GM12878 (cell line): ENCODE data around the gene LIPE. TPM values are rescaled to one million over a fixed set of nuclear protein-coding genes. Genes with fewer than 3 reads are reported as not detected.

ENCODE experiments used
- ATAC-seq: fragments of 200-7000 bp; cut with Tn5 transposase; 3 replicates; pipeline ENCODE4 v1.9.1; 2020; ENCODE audit warnings: mild to moderate bottlenecking, moderate library complexity
- BruUV-seq: library from RNA; stranded (reverse); fragments of 400-500 nt; replicated peaks from 2 replicates; lab custom pipeline; 2021; lab: Mats Ljungman, UMichigan
- CTCF ChIA-PET: fragments of 300-600 bp; sonication (Branson Sonifier 250); formaldehyde crosslinking; extraction: SDS; loops from one replicate; lab custom pipeline; 2021; ENCODE audit warnings: inconsistent platforms; lab: Yijun Ruan, JAX
- POLR2A ChIA-PET: fragments of 350-600 bp; formaldehyde crosslinking; extraction: SDS; loops from one replicate; lab custom pipeline; 2021; ENCODE audit warnings: inconsistent platforms; lab: Charles Lee
- RAD21 ChIA-PET: fragments of 300-600 bp; sonication (Branson Sonifier 250); formaldehyde crosslinking; loops from one replicate; lab custom pipeline; 2023; ENCODE audit warnings: antibody characterized with exemption; ENCODE audit not compliant: unreplicated experiment; lab: Charles Lee
- SMC1A ChIA-PET: fragments of 300-600 bp; sonication (Branson Sonifier 250); formaldehyde crosslinking; loops from one replicate; lab custom pipeline; 2023; ENCODE audit not compliant: unreplicated experiment, uncharacterized antibody; lab: Charles Lee
- DNase-seq: peaks from one replicate; pipeline ENCODE4 v3.0.0-alpha.2; 2011; ENCODE audit warnings: low read depth, low spot score
- FAIRE-seq: peaks from 3 replicates; lab custom pipeline; 2011; peaks lifted over from hg19 to GRCh38; lab: Jason Lieb, UNC
- H2AFZ ChIP-seq: 2 replicates; pipeline ENCODE4 v1.6.0; 2011; ENCODE audit warnings: low read depth, low read length, control low read depth; ENCODE audit not compliant: control insufficient read depth
- H3K27ac ChIP-seq: 2 replicates; pipeline ENCODE4 v1.5.1; 2011; ENCODE audit warnings: control low read depth; ENCODE audit not compliant: control insufficient read depth, insufficient read depth
- H3K27me3 ChIP-seq, 2 experiments: replicated peaks in 1 of 2; 2 replicates each; pipeline versions ENCODE4 v1.6.0 to v1.6.1; 2011; ENCODE audit warnings: low read length in 1 of 2; ENCODE audit not compliant: control insufficient read depth in 2 of 2, insufficient read depth in 2 of 2
- H3K36me3 ChIP-seq, 2 experiments: 2 replicates each; pipeline ENCODE4 v1.5.1; 2011; ENCODE audit warnings: low read length in 1 of 2; ENCODE audit not compliant: control insufficient read depth in 2 of 2, insufficient read depth in 2 of 2
- H3K4me1 ChIP-seq: 2 replicates; pipeline ENCODE4 v1.6.1; 2011; ENCODE audit warnings: mild to moderate bottlenecking, low read length, moderate library complexity, mixed read lengths; ENCODE audit not compliant: control insufficient read depth, insufficient read depth
- H3K4me2 ChIP-seq: 2 replicates; pipeline ENCODE4 v1.6.0; 2011; ENCODE audit warnings: control low read depth; ENCODE audit not compliant: control insufficient read depth, insufficient read depth
- H3K4me3 ChIP-seq: fragments of 200-600 bp; sonication (generic); 2 replicates; pipeline ENCODE4 v1.5.1; 2016
- H3K79me2 ChIP-seq: 2 replicates; pipeline ENCODE4 v1.6.0; 2011; ENCODE audit warnings: low read length; ENCODE audit not compliant: control insufficient read depth, insufficient read depth
- H3K9ac ChIP-seq: 2 replicates; pipeline ENCODE4 v1.8.0; 2011; ENCODE audit warnings: low read length, control low read depth, mixed read lengths; ENCODE audit not compliant: control insufficient read depth, insufficient read depth
- H3K9me3 ChIP-seq: replicated peaks from 3 replicates; pipeline ENCODE4 v1.5.1; 2011; ENCODE audit warnings: mild to moderate bottlenecking, low read length; ENCODE audit not compliant: control insufficient read depth, insufficient read depth
- H4K20me1 ChIP-seq: 2 replicates; pipeline ENCODE4 v1.6.0; 2011; ENCODE audit not compliant: control insufficient read depth, insufficient read depth
- CBX3 ChIP-seq: fragments of 200-600 bp; sonication (generic); IDR thresholded peaks from 2 replicates; pipeline ENCODE4 v1.6.1; 2016; ENCODE audit warnings: low read depth, borderline replicate concordance
- EGR1 ChIP-seq, 2 experiments: IDR thresholded peaks; 1 replicate in 1 of 2; 2 replicates in 1 of 2; pipeline ENCODE4 v1.6.1; 2011 to 2012; ENCODE audit warnings: low read depth in 2 of 2, low read length in 2 of 2, borderline replicate concordance in 1 of 2, mild to moderate bottlenecking in 1 of 2, moderate library complexity in 1 of 2
- MAX ChIP-seq: IDR thresholded peaks from 2 replicates; pipeline ENCODE4 v1.6.1; 2012; ENCODE audit warnings: low read depth, low read length, improper control_type of control experiment
- NBN ChIP-seq: fragments of 450-650 bp; IDR thresholded peaks from 2 replicates; pipeline ENCODE4 v1.6.1; 2016
- NR2F1 ChIP-seq: fragments of 450-650 bp; conservative IDR thresholded peaks from 2 replicates; pipeline ENCODE4 v1.6.1; 2017; ENCODE audit warnings: mild to moderate bottlenecking
- RFX5 ChIP-seq: IDR thresholded peaks from 2 replicates; pipeline ENCODE4 v1.6.1; 2011; ENCODE audit warnings: low read depth, low read length, improper control_type of control experiment
- SIX5 ChIP-seq: IDR thresholded peaks from 2 replicates; pipeline ENCODE4 v1.6.1; 2011; ENCODE audit warnings: mild to moderate bottlenecking, low read depth, low read length, moderate library complexity; ENCODE audit not compliant: severe bottlenecking
- SREBF1 ChIP-seq: IDR thresholded peaks from 2 replicates; pipeline ENCODE4 v1.6.1; 2012; ENCODE audit warnings: mild to moderate bottlenecking, low read length
- WGBS: methylation state at CpG from one replicate; pipeline ENCODE4 v1.1.6; 2016; ENCODE audit warnings: low lambda C conversion rate; ENCODE audit not compliant: insufficient replicate concordance, insufficient coverage; ENCODE audit errors: missing lambda C conversion rate; 5-methylcytosine and 5-hydroxymethylcytosine counted together
- in situ Hi-C: fragments of 300-500 bp; cut with MboI; formaldehyde crosslinking; loops from 9 replicates; pipeline ENCODE4 v1.14.3; 2018; ENCODE audit warnings: mixed read lengths
- intact Hi-C: fragments of 100-400 bp; cut with micrococcal nuclease; formaldehyde crosslinking; loops from one replicate; pipeline ENCODE4 v1.14.2; 2022; ENCODE audit not compliant: unreplicated experiment
- polyA plus RNA-seq, 11 experiments: library from polyadenylated mRNA; depleted of rRNA in 4 of 11; unstranded in 6 of 11; stranded (reverse) in 5 of 11; fragments of >200 nt; fragmentation: Nextera tagmentation in 4 of 11; fragmentation: Illumina TruSeq in 1 of 11; extraction: Ambion mirVana in 4 of 11; extraction: Trizol in 1 of 11; gene quantifications; 1 replicate in 1 of 11; 2 replicates in 10 of 11; pipeline versions ENCODE4 v1.2.1 to v1.2.3, GENCODE V29; 2011 to 2016; ENCODE audit warnings: inconsistent platforms in 2 of 11, missing spikeins in 2 of 11, low read depth in 1 of 11
- total RNA-seq, 4 experiments: library from RNA; depleted of rRNA in 3 of 4; stranded (reverse); fragments of >200 nt in 3 of 4; fragmentation: Illumina TruSeq in 1 of 4; extraction: Trizol in 1 of 4; gene quantifications; 2 replicates each; pipeline versions ENCODE4 v1.2.1 to v1.2.3, GENCODE V29; 2013 to 2021

LIPE gene
- total and polyA plus RNA-seq, 10 of the 15 experiments (the other 5 are each of a cell fraction or from before 2014, with no cell fraction given) = 0.02 to 33.3 (median 9.5) TPM

DNA sequence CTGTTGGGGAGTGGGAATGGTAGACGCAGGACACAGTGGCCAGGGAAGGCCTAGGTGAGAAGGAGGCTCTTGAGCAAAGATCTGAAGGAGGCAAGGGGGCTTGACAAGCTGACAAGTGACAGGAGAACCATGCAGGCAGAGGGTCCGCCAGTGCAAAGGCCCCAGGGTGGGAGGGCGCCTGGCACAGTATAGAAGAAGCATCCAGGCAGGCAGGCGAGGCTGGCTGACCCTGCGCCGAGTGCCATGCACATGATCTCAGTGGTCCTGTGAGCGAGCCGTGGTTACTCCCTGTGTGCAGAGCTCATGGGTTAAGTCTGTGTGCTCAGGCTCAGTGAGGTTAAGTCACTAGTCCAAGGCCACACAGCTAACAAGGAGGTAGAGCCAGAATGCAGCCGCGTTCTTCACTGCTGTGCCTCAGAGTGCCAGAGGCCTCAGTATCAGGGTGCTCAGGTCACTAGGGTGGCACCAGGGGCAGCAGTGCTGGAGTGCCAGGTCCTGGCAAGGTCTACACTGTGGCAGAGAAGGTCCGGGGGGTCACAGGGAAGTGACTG, 52.3 kb downstream of the LIPE start:
- H3K36me3 ChIP-seq = no peaks in the 10 kb centered on the region
- ATAC-seq (no peak), FAIRE-seq (no peak), DNase-seq (no peak)
- no peaks in the 10 kb centered on the region for H4K20me1 ChIP-seq
- POLR2A ChIA-PET = no interaction called here
- intact Hi-C loops = no loop called here
- BruUV-seq = no TSS peak
- CTCF ChIA-PET = no interaction called here
- WGBS = 80% methylated on average over 11 of the region's 11 CpGs
- SMC1A ChIA-PET = no interaction called here
- no peak overlapping the region for H3K27ac ChIP-seq
- no peak overlapping the region for H3K4me3 ChIP-seq
- in situ Hi-C loops = no loop called here
- no peaks in the 10 kb centered on the region for H3K79me2 ChIP-seq
- RAD21 ChIA-PET = no interaction called here
- no peak overlapping the region for H3K9ac ChIP-seq
- no peaks in the 10 kb centered on the region for H3K9me3 ChIP-seq
- 0 out of 2 replicates have a peak, but pooled peaks cover 3% of the 10 kb centered on the region for H3K4me1 ChIP-seq
- no peaks in the 10 kb centered on the region for H3K27me3 ChIP-seq
- TF ChIP-seq NR2F1 (no peak), NBN (no peak), SIX5 (no peak), CBX3 (no peak), EGR1 (IDR thresholded peaks at IDR 0.05; ENCODE audit: borderline replicate concordance in 1 of 2, low read depth in 2 of 2, low read length in 2 of 2) (no peak), RFX5 (no peak), SREBF1 (no peak), MAX (no peak)
- H3K4me2 ChIP-seq = no peak overlapping the region
- H2AFZ ChIP-seq = no peak overlapping the region
